GM23248 (cell line): Measurements from ENCODE around the gene ASH1L. TPM values are rescaled to one million over a fixed set of nuclear protein-coding genes. Genes with fewer than 3 reads are reported as not detected.
"Not testable (repeated sequence)": the region's sequence is repeated elsewhere in the genome, so short reads cannot be mapped to it uniquely, and the experiment has no call there.

Source experiments
- DNase-seq: peaks from one replicate; pipeline ENCODE4 v3.0.0-alpha.2; 2015
- H2AFZ ChIP-seq: fragments of 200-600 bp; sonication (generic); 2 replicates; pipeline ENCODE4 v1.6.1; 2016; ENCODE audit warnings: antibody characterized with exemption
- H3F3A ChIP-seq: fragments of 200-600 bp; sonication (generic); 2 replicates; pipeline ENCODE4 v1.6.1; 2016; ENCODE audit warnings: mild to moderate bottlenecking, antibody characterized with exemption, mixed run types; ENCODE audit not compliant: insufficient read depth
- H3K27ac ChIP-seq: fragments of 200-600 bp; sonication (generic); 2 replicates; pipeline ENCODE4 v1.5.1; 2016; ENCODE audit warnings: mild to moderate bottlenecking
- H3K27me3 ChIP-seq: fragments of 200-600 bp; sonication (generic); replicated peaks from 2 replicates; pipeline ENCODE4 v1.6.1; 2016; ENCODE audit warnings: mild to moderate bottlenecking; ENCODE audit not compliant: insufficient read depth
- H3K36me3 ChIP-seq: fragments of 200-600 bp; sonication (generic); 2 replicates; pipeline ENCODE4 v1.6.1; 2016; ENCODE audit warnings: low read depth, mild to moderate bottlenecking
- H3K4me1 ChIP-seq: fragments of 200-600 bp; sonication (generic); 2 replicates; pipeline ENCODE4 v1.6.1; 2016; ENCODE audit warnings: mild to moderate bottlenecking; ENCODE audit not compliant: insufficient read depth
- H3K4me2 ChIP-seq: fragments of 200-600 bp; sonication (generic); one replicate; pipeline ENCODE4 v1.6.1; 2016; ENCODE audit warnings: mild to moderate bottlenecking; ENCODE audit not compliant: unreplicated experiment
- H3K4me3 ChIP-seq: fragments of 200-600 bp; sonication (generic); 2 replicates; pipeline ENCODE4 v1.5.1; 2016; ENCODE audit warnings: mild to moderate bottlenecking
- H3K79me2 ChIP-seq: fragments of 200-600 bp; sonication (generic); 2 replicates; pipeline ENCODE4 v1.6.1; 2016; ENCODE audit warnings: mild to moderate bottlenecking; ENCODE audit not compliant: insufficient read depth
- H3K9ac ChIP-seq: fragments of 200-600 bp; sonication (generic); 2 replicates; pipeline ENCODE4 v1.6.1; 2016; ENCODE audit warnings: mild to moderate bottlenecking
- H3K9me2 ChIP-seq: fragments of 200-600 bp; sonication (generic); 2 replicates; pipeline ENCODE4 v1.6.1; 2016; ENCODE audit warnings: mixed run types, mild to moderate bottlenecking, moderate library complexity; ENCODE audit not compliant: insufficient read depth
- H3K9me3 ChIP-seq: fragments of 200-600 bp; sonication (generic); one replicate; pipeline ENCODE4 v1.6.1; 2017; ENCODE audit warnings: low read depth
- H4K20me1 ChIP-seq: fragments of 200-600 bp; sonication (generic); 2 replicates; pipeline ENCODE4 v1.6.0; 2016; ENCODE audit not compliant: insufficient read depth
- EZH2 ChIP-seq: fragments of 200-600 bp; sonication (generic); IDR thresholded peaks from 2 replicates; pipeline ENCODE4 v1.6.1; 2018; ENCODE audit warnings: antibody characterized with exemption, mild to moderate bottlenecking; ENCODE audit not compliant: insufficient read depth, poor library complexity, severe bottlenecking
- EZH2phosphoT487 ChIP-seq: fragments of 200-600 bp; sonication (generic); IDR thresholded peaks from 2 replicates; pipeline ENCODE4 v1.6.1; 2018; ENCODE audit warnings: antibody characterized with exemption, moderate library complexity, mild to moderate bottlenecking, low read depth; ENCODE audit not compliant: insufficient read depth
- WGBS, 2 experiments: methylation state at CpG; one replicate each; pipeline ENCODE4 v1.1.6; 2015 to 2017; ENCODE audit warnings: low lambda C conversion rate in 2 of 2, low coverage in 1 of 2; ENCODE audit errors: missing lambda C conversion rate in 2 of 2; 5-methylcytosine and 5-hydroxymethylcytosine counted together
- in situ Hi-C: fragments of 300-500 bp; cut with MboI; formaldehyde crosslinking; loops from 2 replicates; pipeline ENCODE4 v1.15.0; 2020
- polyA plus RNA-seq: library from polyadenylated mRNA; unstranded; fragments of >200 nt; fragmentation: Nextera tagmentation; extraction: Ambion mirVana; gene quantifications from 2 replicates; pipeline ENCODE4 v1.2.1, GENCODE V29; 2016
- total RNA-seq: library from RNA; depleted of rRNA; stranded (reverse); fragments of >200 nt; shearing (Covaris generic); gene quantifications from 2 replicates; pipeline ENCODE4 v1.2.3, GENCODE V29; 2014

Gene ASH1L
- total and polyA plus RNA-seq, 2 experiments from 2014 or later: 15.2 to 18.2 TPM

DNA sequence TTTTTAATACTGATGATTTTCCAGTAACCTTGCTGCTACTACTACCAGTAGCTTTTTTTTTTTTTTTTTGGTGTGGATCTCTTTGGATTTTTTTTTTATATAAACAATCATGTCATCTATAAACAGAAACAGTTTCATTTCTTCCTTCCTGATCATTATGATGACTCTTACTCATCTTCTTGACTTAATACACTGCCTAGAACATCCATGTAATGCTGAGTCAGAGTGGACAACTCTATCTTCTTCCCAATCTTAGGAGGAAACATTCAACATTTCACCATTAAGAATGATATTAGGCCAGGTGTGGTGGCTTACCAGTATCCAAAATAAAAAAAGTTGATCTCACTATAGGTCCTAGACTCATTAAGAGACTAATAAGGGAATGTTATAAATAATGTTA lies 172.8 kb downstream of the ASH1L start:
- no peaks in the 10 kb centered on the region for H3K79me2 ChIP-seq
- no peak overlapping the region for H3K9ac ChIP-seq
- peaks cover 6% of the 10 kb centered on the region; the same call in 1 of the 2 replicates for H3F3A ChIP-seq
- H3K4me2 ChIP-seq: no peak overlapping the region
- no peaks in the 10 kb centered on the region for H3K9me2 ChIP-seq
- peak; percentile 53 for DNase-seq
- peaks cover 26% of the 10 kb centered on the region for H3K36me3 ChIP-seq
- no peaks in the 10 kb centered on the region for H3K4me1 ChIP-seq
- H3K9me3 ChIP-seq: no peaks in the 10 kb centered on the region
- H3K27ac ChIP-seq: no peak overlapping the region
- TF ChIP-seq EZH2 (no peak), EZH2phosphoT487 (no peak)
- no peak overlapping the region for H2AFZ ChIP-seq
- no peak overlapping the region for H3K4me3 ChIP-seq
- no peaks in the 10 kb centered on the region for H4K20me1 ChIP-seq
- no peaks in the 10 kb centered on the region for H3K27me3 ChIP-seq
- in situ Hi-C loops: no loop called here

GRCh38 chr1:155385836-155386235 lies 176.8 kb downstream of the ASH1L start:
- H3K79me2 ChIP-seq, H3K27ac ChIP-seq, H4K20me1 ChIP-seq, H3K9me3 ChIP-seq, H3K4me3 ChIP-seq, H2AFZ ChIP-seq, H3K36me3 ChIP-seq, H3K9me2 ChIP-seq, H3K4me1 ChIP-seq, H3K27me3 ChIP-seq, DNase-seq, H3K9ac ChIP-seq, H3F3A ChIP-seq, in situ Hi-C loops, H3K4me2 ChIP-seq: not testable (repeated sequence)
- WGBS, 2 experiments: 95 to 100% methylated on average over 5 of the region's 5 CpGs

- DNase-seq: no peak
- in situ Hi-C loops: no loop called here
- Histone ChIP-seq H3K9me3 (no peaks in the 10 kb centered on the region), H4K20me1 (no peaks in the 10 kb centered on the region), H3F3A (peaks cover 17% of the 10 kb centered on the region), H3K4me3 (no peak overlapping the region), H3K27ac (no peak overlapping the region), H3K27me3 (no peaks in the 10 kb centered on the region), H3K9me2 (no peaks in the 10 kb centered on the region), H3K36me3 (peaks cover 9% of the 10 kb centered on the region; the same call in 1 of the 2 replicates), H2AFZ (no peak overlapping the region), H3K9ac (no peak overlapping the region), H3K79me2 (no peaks in the 10 kb centered on the region), H3K4me2 (no peak overlapping the region), H3K4me1 (peaks cover 10% of the 10 kb centered on the region)
- WGBS, 2 experiments: 97% methylated on average over 1 of the region's 1 CpG
- TF ChIP-seq EZH2: no peak
- no peak for TF ChIP-seq EZH2phosphoT487
Measured at GRCh38 chr1:155383406-155383805, 179.2 kb downstream of the ASH1L start.

GRCh38 chr1:155379631-155380090 lies 182.9 kb downstream of the ASH1L start:
- in situ Hi-C loops: no loop called here
- no peak for TF ChIP-seq EZH2phosphoT487
- Histone ChIP-seq H3K36me3 (peaks cover 33% of the 10 kb centered on the region), H3K4me2 (peak overlapping the region; percentile 9), H2AFZ (0 out of 2 replicates have a peak overlapping the region, but pooled peaks have one; percentile 13), H3K9me2 (no peaks in the 10 kb centered on the region), H3K27me3 (no peaks in the 10 kb centered on the region), H3K9ac (no peak overlapping the region), H3K79me2 (no peaks in the 10 kb centered on the region), H3K4me1 (peaks cover 10% of the 10 kb centered on the region), H3K9me3 (no peaks in the 10 kb centered on the region), H3F3A (peaks cover 20% of the 10 kb centered on the region), H3K4me3 (no peak overlapping the region), H4K20me1 (no peaks in the 10 kb centered on the region), H3K27ac (peak overlapping the region; percentile 30)
- DNase-seq: peak; percentile 77

DNA sequence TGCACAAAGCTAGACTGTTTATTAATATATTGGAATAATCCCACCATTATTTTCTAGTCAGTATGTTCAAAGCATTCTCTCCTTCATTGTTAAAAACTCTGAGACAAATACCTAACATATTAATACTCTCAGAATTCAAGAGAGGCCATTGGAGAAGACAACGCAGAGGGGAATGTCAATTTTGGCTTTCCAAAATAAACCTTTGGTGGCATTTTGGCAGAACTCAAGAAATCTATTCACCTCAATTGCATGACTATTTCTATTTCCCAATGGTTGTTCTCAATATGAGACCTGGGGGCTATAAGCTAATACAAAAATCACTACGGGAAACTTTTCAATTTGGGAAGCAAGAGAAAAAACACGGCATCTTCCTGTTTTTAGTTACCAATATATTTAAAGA lies 183.4 kb downstream of the ASH1L start:
- in situ Hi-C loops: no loop called here
- Histone ChIP-seq H3K27me3 (no peaks in the 10 kb centered on the region), H3K9ac (no peak overlapping the region), H3K9me2 (no peaks in the 10 kb centered on the region), H3K9me3 (no peaks in the 10 kb centered on the region), H3K36me3 (peaks cover 37% of the 10 kb centered on the region), H3F3A (peaks cover 20% of the 10 kb centered on the region), H4K20me1 (no peaks in the 10 kb centered on the region), H3K79me2 (no peaks in the 10 kb centered on the region), H2AFZ (no peak overlapping the region), H3K4me2 (peak overlapping the region; percentile 9), H3K4me1 (peaks cover 10% of the 10 kb centered on the region), H3K27ac (peak overlapping the region; percentile 30), H3K4me3 (no peak overlapping the region)
- peak; percentile 25 for DNase-seq
- no peak for TF ChIP-seq EZH2phosphoT487
- TF ChIP-seq EZH2: no peak
- WGBS, 2 experiments: 50 to 54% methylated on average over 3 of the region's 3 CpGs
